Activated CD4-positive, alpha-beta T cell treated with anti-CD3 and anti-CD28 coated beads, Interleukin-10, Interleukin-2, amounts not matched to agents 100 ng/mL and 50 ng/mL, durations not matched to agents 16 hours and 8 hours (primary cell): ENCODE results near the gene GRID1.
A peak's percentile ranks its signal among the peaks of the same experiment; 100 is the strongest.

Source experiments
- DNase-seq: peaks from one replicate; pipeline ENCODE4 v3.0.0-alpha.2; 2020

GRID1 gene

GRCh38 chr10:86162036-86162435 is 204.6 kb downstream of the GRID1 start:
- DNase-seq = no peak

- DNase-seq = no peak
Measured at GRCh38 chr10:86160890-86161585, 205.6 kb downstream of the GRID1 start.

GRCh38 chr10:86159797-86160196 is 206.8 kb downstream of the GRID1 start:
- DNase-seq = no peak

- DNase-seq = no peak
Measured at GRCh38 chr10:86155054-86155921, 211.3 kb downstream of the GRID1 start.

GRCh38 chr10:86153751-86154150 is 212.8 kb downstream of the GRID1 start:
- DNase-seq = no peak

- no peak for DNase-seq
Measured at GRCh38 chr10:86152911-86153310, 213.7 kb downstream of the GRID1 start.

- no peak for DNase-seq
Measured at GRCh38 chr10:86152354-86152753, 214.2 kb downstream of the GRID1 start.

- no peak for DNase-seq
Measured at GRCh38 chr10:86151613-86152012, 215.0 kb downstream of the GRID1 start.

GRCh38 chr10:86149257-86149656 is 217.3 kb downstream of the GRID1 start:
- no peak for DNase-seq

- no peak for DNase-seq
Measured at GRCh38 chr10:86148117-86148516, 218.5 kb downstream of the GRID1 start.

- DNase-seq = no peak
Measured at GRCh38 chr10:86144301-86144700, 222.3 kb downstream of the GRID1 start.

GRCh38 chr10:86141896-86142295 is 224.7 kb downstream of the GRID1 start:
- DNase-seq = no peak

- DNase-seq = peak; percentile 45
Measured at GRCh38 chr10:86139066-86139657, 227.4 kb downstream of the GRID1 start.

GRCh38 chr10:86138551-86139065 is 228.0 kb downstream of the GRID1 start:
- no peak for DNase-seq

GRCh38 chr10:86137561-86137960 is 229.0 kb downstream of the GRID1 start:
- DNase-seq = no peak

GRCh38 chr10:86136934-86137333 is 229.7 kb downstream of the GRID1 start:
- no peak for DNase-seq

- no peak for DNase-seq
Measured at GRCh38 chr10:86135191-86135590, 231.4 kb downstream of the GRID1 start.

GRCh38 chr10:86130737-86131475 is 235.7 kb downstream of the GRID1 start:
- no peak for DNase-seq

- no peak for DNase-seq
Measured at GRCh38 chr10:86130041-86130440, 236.6 kb downstream of the GRID1 start.

GRCh38 chr10:86128360-86128759 is 238.2 kb downstream of the GRID1 start:
- DNase-seq = no peak

GRCh38 chr10:86127274-86127819 is 239.2 kb downstream of the GRID1 start:
- no peak for DNase-seq

- DNase-seq = no peak
Measured at GRCh38 chr10:86124734-86125133, 241.9 kb downstream of the GRID1 start.

GRCh38 chr10:86123715-86124114 is 242.9 kb downstream of the GRID1 start:
- no peak for DNase-seq
